ENCODE results near the gene FASTKD3. TPM values are rescaled to one million over a fixed set of nuclear protein-coding genes. Genes with fewer than 3 reads are reported as not detected.

Gene FASTKD3
- total RNA-seq, 4 donors from 2014 or later: 4.5 to 17.8 (median 10.3) TPM

GRCh38 chr5:7813007-7813406, 55.8 kb downstream of the FASTKD3 start:
- no peak for ATAC-seq (ENCODE audit: low FRiP score)
- TF ChIP-seq CTCF (IDR thresholded peaks at IDR 0.05): no peak
- DNase-seq (ENCODE audit: low spot score): no peak

GRCh38 chr5:7811715-7812114, 57.1 kb downstream of the FASTKD3 start:
- no peak for DNase-seq (ENCODE audit: low spot score)
- ATAC-seq (ENCODE audit: low FRiP score): no peak
- TF ChIP-seq CTCF (IDR thresholded peaks at IDR 0.05): no peak

Other genes starting within 250 kb of the FASTKD3 start
- under 1 TPM in 1 of 4 donors, not detected in 3; 0.88 TPM for gene CFAP90, start 17.9 kb downstream of the FASTKD3 start, total RNA-seq
- 10 to 100 TPM; 35.6 to 83.3 (median 43.0) TPM for gene MTRR, start 117 bp upstream of the FASTKD3 start, total RNA-seq

All from omental fat pad (tissue), 4 donors.